ENCODE data around the gene FKBP1C. TPM values are rescaled to one million over a fixed set of nuclear protein-coding genes. Genes with fewer than 3 reads are reported as not detected.

FKBP1C gene
- polyA plus RNA-seq, 1 experiment = 2.0 TPM

GRCh38 chr6:63245909-63246308 lies 34.6 kb downstream of the FKBP1C start:
- Histone ChIP-seq H3K27me3 (ENCODE audit: control insufficient read depth, insufficient read depth, low read length) (no peaks in the 10 kb centered on the region), H3K36me3 (ENCODE audit: control insufficient read depth, insufficient read depth, low read length) (no peaks in the 10 kb centered on the region), H3K4me3 (ENCODE audit: low read depth, low read length) (no peak overlapping the region)
- DNase-seq (ENCODE audit: low read depth) = no peak
- ChIA-PET CTCF (no interaction called here), POLR2A (no interaction called here)
- no peak for TF ChIP-seq CTCF (IDR thresholded peaks at IDR 0.05; ENCODE audit: insufficient read depth, low read depth, low read length)

GRCh38 chr6:63246581-63246980 lies 35.3 kb downstream of the FKBP1C start:
- POLR2A ChIA-PET = no interaction called here
- TF ChIP-seq CTCF (IDR thresholded peaks at IDR 0.05; ENCODE audit: insufficient read depth, low read depth, low read length) = no peak
- Histone ChIP-seq H3K27me3 (ENCODE audit: control insufficient read depth, insufficient read depth, low read length) (no peaks in the 10 kb centered on the region), H3K36me3 (ENCODE audit: control insufficient read depth, insufficient read depth, low read length) (no peaks in the 10 kb centered on the region), H3K4me3 (ENCODE audit: low read depth, low read length) (no peak overlapping the region)
- CTCF ChIA-PET = no interaction called here
- no peak for DNase-seq (ENCODE audit: low read depth)

GRCh38 chr6:63249875-63250482 lies 38.7 kb downstream of the FKBP1C start:
- POLR2A ChIA-PET = no interaction called here
- no peak for TF ChIP-seq CTCF (IDR thresholded peaks at IDR 0.05; ENCODE audit: insufficient read depth, low read depth, low read length)
- Histone ChIP-seq H3K36me3 (ENCODE audit: control insufficient read depth, insufficient read depth, low read length) (no peaks in the 10 kb centered on the region), H3K4me3 (ENCODE audit: low read depth, low read length) (no peak overlapping the region), H3K27me3 (ENCODE audit: control insufficient read depth, insufficient read depth, low read length) (no peaks in the 10 kb centered on the region)
- no peak for DNase-seq (ENCODE audit: low read depth)
- CTCF ChIA-PET = no interaction called here

DNA sequence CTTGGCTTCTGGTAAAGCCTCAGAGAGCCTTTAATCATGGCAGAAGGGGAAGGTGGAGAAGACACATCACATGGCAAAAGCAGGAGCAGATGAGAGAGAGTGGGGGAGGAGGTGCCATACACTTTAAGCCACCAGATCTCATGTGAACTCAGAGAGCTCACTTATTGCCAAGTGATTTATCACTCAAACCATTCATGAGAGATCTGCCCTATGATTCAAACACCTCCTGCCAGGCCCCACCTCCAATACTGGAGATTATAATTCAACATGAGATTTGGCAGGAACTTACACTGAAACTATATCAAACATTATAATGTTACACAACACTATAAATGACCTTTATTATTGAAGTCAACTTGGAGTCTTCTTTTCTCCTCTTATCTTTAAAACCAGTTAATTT lies 47.9 kb downstream of the FKBP1C start:
- POLR2A ChIA-PET = no interaction called here
- CTCF ChIA-PET = no interaction called here
- Histone ChIP-seq H3K36me3 (ENCODE audit: control insufficient read depth, insufficient read depth, low read length) (no peaks in the 10 kb centered on the region), H3K4me3 (ENCODE audit: low read depth, low read length) (no peak overlapping the region), H3K27me3 (ENCODE audit: control insufficient read depth, insufficient read depth, low read length) (no peaks in the 10 kb centered on the region)
- TF ChIP-seq CTCF (IDR thresholded peaks at IDR 0.05; ENCODE audit: insufficient read depth, low read depth, low read length) = no peak
- no peak for DNase-seq (ENCODE audit: low read depth)

DNA sequence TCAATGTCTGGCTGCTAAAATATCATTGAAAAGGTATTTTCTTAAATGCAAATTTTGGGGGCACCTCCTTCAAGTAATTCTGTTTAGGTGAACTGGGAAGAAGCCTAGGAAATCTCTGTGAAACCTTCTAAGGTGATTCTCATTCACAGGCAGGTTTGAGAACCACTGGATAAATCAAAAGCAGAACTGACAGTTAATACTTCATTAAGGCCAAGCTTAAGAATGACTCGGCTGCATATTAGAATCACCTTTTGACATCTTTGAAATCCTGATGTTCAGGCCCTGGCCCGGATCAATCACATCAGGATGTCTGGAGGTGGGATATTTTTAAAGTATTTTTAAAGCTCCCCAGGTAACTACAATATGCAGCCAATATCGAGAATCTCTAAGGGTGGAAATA lies 50.6 kb downstream of the FKBP1C start:
- POLR2A ChIA-PET = no interaction called here
- no peak for TF ChIP-seq CTCF (IDR thresholded peaks at IDR 0.05; ENCODE audit: insufficient read depth, low read depth, low read length)
- CTCF ChIA-PET = no interaction called here
- Histone ChIP-seq H3K27me3 (ENCODE audit: control insufficient read depth, insufficient read depth, low read length) (no peaks in the 10 kb centered on the region), H3K4me3 (ENCODE audit: low read depth, low read length) (no peak overlapping the region), H3K36me3 (ENCODE audit: control insufficient read depth, insufficient read depth, low read length) (no peaks in the 10 kb centered on the region)
- no peak for DNase-seq (ENCODE audit: low read depth)

Small RNAs within 50 kb of the gene (small RNA-seq; reads per million reads assigned to genes)
- gene SPTLC1P3 (ENCODE audit: insufficient read length, low read depth, low replicate concordance) = not detected

Other genes with a start within 250 kb of the FKBP1C start
- not detected in 2 replicates for gene LGSN, start 108.5 kb downstream of the FKBP1C start, polyA plus RNA-seq (2011; rRNA removed)